ENCODE measurements around the gene GRIA4.

Gene GRIA4

DNA sequence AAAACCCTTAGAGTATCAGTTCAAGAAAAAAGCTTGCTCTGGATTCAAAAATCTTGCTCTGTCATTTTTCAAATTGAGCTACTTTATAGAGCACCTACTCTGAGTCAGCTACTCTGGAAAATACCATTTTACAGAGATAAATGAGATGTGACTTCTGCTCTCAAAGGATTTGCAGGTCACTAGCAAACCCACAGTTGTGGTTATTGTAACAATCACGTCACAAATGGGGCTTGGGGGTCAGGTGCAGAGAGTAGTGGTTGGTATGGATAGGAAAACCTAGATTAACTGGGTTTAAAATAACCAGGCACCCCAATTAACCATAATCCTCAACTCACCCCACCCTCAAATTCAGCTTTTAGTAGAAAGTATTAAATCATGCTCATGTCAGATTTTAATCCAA lies 359.9 kb downstream of the GRIA4 start:
- no peak for DNase-seq (ENCODE audit: low read depth)
- no peak overlapping the region for H3K4me3 ChIP-seq (ENCODE audit: low read length)
- TF ChIP-seq, protein P1, sequence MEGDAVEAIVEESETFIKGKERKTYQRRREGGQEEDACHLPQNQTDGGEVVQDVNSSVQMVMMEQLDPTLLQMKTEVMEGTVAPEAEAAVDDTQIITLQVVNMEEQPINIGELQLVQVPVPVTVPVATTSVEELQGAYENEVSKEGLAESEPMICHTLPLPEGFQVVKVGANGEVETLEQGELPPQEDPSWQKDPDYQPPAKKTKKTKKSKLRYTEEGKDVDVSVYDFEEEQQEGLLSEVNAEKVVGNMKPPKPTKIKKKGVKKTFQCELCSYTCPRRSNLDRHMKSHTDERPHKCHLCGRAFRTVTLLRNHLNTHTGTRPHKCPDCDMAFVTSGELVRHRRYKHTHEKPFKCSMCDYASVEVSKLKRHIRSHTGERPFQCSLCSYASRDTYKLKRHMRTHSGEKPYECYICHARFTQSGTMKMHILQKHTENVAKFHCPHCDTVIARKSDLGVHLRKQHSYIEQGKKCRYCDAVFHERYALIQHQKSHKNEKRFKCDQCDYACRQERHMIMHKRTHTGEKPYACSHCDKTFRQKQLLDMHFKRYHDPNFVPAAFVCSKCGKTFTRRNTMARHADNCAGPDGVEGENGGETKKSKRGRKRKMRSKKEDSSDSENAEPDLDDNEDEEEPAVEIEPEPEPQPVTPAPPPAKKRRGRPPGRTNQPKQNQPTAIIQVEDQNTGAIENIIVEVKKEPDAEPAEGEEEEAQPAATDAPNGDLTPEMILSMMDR (conservative IDR thresholded peaks at IDR 0.05; ENCODE audit: low read length): no peak

DNA sequence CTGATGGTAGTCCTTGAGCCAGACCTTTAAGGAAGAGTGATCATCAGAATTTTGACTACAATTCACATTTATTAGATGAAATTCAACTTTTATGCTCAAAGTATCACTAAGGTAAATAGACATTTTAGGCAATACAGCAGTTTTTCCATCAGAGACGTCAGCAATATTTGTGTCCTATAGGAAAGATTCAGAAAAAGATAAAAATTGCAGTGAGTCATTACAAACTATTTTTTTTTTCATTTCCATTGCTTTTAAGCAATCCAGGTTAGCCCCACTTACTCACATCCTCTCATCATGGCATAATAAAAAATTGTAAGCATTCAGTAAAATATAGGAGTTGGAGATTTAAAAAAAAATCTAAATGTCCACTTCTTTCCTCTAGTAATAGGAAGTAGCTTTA lies 365.3 kb downstream of the GRIA4 start:
- no peak overlapping the region for H3K4me3 ChIP-seq (ENCODE audit: low read length)
- TF ChIP-seq, protein P1 (conservative IDR thresholded peaks at IDR 0.05; ENCODE audit: low read length): no peak

DNA sequence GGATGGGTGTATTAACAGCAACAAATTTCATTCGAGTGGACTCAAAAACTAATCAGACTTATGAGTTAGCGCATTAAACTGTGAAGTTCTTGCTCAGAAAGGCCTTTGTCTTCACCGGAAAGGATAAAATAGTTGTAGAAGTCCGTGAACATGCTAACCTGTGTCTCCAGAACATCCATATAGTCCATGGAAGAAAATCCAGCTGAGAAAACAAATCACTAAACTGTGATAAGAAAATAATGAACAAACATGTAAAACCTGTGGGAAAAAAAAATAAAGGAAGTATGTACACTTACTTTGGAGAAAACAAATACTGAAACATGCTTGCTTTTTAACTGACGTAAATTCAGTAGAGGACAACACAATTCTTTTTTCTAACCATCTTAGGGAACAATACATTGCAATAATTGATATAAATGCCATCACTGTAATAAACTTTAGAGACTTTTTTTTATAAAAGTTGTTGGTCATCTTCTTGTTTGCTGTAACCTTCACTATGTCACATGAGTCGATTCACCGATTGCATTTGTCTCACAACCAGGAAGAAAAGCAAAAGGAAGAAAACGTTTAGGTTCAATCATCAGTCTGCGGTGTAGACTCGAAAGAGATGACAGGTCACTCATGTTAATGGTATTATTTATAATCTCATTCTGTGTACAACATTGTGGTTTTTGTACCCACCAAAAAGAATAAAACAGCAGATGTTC lies 370.3 kb downstream of the GRIA4 start:
- H3K4me3 ChIP-seq (ENCODE audit: low read length): no peak overlapping the region
- TF ChIP-seq, protein P1 (conservative IDR thresholded peaks at IDR 0.05; ENCODE audit: low read length): no peak
- no peak for DNase-seq (ENCODE audit: low read depth)

More for the DNA sequence above, 365.3 kb downstream of the GRIA4 start:
- no peak for DNase-seq (ENCODE audit: low read depth)

DNA sequence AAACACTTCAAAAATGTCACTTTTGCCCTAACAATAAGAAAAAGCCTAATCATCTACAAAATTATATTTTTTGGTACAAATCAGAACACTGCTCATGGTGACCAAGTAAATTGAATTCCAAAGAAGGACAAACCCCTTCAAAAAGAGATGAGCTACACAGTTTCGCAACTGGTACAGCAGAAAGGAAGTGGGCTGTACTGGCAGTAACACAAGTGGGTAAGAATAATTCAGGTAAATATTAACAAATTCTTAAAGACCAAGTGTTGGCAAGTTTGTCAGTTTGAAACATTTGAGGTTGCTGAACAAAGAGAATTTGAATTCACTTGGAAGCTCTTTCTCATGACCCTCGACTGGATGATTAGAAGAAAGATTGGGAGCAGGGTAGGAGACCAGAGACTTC lies 376.7 kb downstream of the GRIA4 start:
- DNase-seq (ENCODE audit: low read depth): no peak
- TF ChIP-seq, protein P1 (conservative IDR thresholded peaks at IDR 0.05; ENCODE audit: low read length): no peak
- no peak overlapping the region for H3K4me3 ChIP-seq (ENCODE audit: low read length)

DNA sequence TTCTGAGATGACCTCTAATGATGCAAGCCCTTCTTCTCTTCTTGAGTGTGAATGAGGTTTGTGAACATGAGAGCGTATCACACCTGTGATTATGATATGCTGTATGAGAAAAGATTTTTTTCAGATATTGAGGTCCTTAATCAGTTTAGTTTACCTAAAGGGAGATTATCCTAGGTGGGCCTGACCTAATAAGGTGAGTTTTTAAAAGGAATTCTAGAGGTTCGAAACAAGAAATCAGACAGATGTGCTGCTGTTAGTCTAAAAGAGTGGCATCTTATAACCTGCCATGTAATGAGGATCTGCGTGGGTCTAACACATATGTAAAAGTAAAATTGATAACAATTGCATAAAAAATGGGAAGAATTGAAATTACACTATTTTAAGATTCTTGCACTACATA lies 378.3 kb downstream of the GRIA4 start:
- TF ChIP-seq, protein P1 (conservative IDR thresholded peaks at IDR 0.05; ENCODE audit: low read length): no peak
- DNase-seq (ENCODE audit: low read depth): no peak
- H3K4me3 ChIP-seq (ENCODE audit: low read length): no peak overlapping the region

DNA sequence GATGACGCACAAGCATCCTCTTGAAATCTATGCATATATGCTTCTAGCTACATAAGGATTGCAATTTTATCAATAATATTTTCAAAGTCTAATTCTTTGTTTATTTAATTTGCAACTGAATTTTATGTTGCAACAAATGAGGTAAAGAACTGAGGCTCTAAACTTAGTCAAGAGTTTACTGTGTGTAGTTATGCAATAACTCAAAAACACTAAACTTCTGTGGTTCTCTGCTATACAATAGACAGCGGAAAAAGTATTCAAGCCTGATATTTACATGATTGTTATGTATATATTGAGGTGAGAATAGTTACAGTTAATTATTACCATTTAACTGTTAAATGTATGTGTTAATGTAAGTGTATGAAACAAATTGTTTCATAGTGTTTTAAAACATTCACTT lies 379.3 kb downstream of the GRIA4 start:
- TF ChIP-seq, protein P1 (conservative IDR thresholded peaks at IDR 0.05; ENCODE audit: low read length): no peak
- DNase-seq (ENCODE audit: low read depth): no peak
- no peak overlapping the region for H3K4me3 ChIP-seq (ENCODE audit: low read length)

DNA sequence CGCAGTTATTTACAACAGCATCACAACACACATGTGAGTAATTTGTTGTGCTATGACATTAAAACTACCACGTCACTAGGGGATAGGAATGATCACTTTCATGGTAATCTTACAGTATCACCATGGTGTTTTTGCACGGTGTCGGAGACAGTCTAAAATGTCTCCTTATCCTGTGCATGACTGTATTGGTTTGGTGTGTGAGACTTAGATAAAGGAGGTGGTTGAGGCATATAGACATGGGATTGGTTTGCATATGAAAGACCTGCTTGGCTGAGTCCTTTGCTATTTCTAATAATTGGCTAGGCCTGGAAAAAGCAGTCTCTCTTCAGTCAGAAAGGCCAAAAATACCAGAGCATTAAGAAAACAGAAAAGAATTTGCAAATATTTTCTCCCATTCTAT lies 382.0 kb downstream of the GRIA4 start:
- H3K4me3 ChIP-seq (ENCODE audit: low read length): no peak overlapping the region
- TF ChIP-seq, protein P1 (conservative IDR thresholded peaks at IDR 0.05; ENCODE audit: low read length): no peak
- no peak for DNase-seq (ENCODE audit: low read depth)
